HL-60 (cell line): ENCODE data around the gene ABHD2.

Experiments
- GABPA ChIP-seq: IDR thresholded peaks from 2 replicates; pipeline ENCODE4 v1.6.1; 2012; ENCODE audit warnings: low read depth
- POLR2AphosphoS5 ChIP-seq: IDR thresholded peaks from 2 replicates; pipeline ENCODE4 v1.6.1; 2012; ENCODE audit warnings: low read depth
- SPI1 ChIP-seq: IDR thresholded peaks from 2 replicates; pipeline ENCODE4 v1.6.1; 2012; ENCODE audit warnings: low read depth, mild to moderate bottlenecking, borderline replicate concordance
- TF ChIP-seq, protein P1 (sequence below): IDR thresholded peaks from one replicate; pipeline ENCODE4 v1.5.1; 2011; ENCODE audit warnings: low read length, control low read depth, inconsistent platforms; ENCODE audit not compliant: insufficient read depth
- TF ChIP-seq, protein P2 (sequence below): IDR thresholded peaks from 2 replicates; pipeline ENCODE4 v1.6.1; 2012; ENCODE audit warnings: low read depth; ENCODE audit not compliant: insufficient replicate concordance

DNA sequence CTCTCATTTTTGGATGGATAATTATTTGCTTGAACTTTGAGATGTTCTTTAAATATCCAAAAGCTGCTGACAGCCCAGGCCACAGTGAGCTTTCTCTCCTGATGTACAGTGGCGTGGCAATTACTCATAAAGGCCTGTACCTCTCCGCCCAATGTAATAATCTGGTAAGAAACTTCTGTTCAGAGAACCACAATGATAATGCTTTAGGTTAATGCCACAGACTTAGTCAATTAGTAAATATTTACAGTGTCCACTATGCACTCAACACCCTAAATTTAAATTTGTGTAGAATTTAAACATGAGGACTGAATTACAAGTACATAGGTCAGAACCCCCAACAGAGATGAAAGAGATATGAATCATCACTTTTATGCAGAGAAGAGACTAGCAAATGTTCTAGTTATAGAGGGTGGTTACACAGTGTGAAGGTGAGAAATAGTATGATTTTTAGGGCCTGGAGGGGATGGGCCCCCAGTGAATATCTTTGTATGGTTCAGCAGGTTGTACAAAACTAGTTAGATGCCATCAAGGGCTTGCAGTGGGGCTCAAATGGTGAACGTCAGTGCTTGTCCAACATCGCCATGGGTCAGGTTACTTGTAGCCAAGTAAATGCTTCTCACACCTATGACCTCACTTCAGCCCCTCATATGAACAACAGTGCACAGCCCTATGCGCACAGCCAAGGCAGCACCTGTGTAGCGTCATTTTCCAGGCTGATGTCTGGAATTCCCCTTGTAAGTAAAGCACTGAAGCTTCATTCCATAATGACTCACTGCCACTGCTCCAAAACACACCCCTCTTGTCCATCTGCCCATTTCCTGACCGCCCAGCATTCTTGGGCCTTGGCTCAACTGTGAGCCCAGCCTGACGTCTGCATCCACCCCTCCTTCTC lies 13.3 kb downstream of the ABHD2 start:
- TF ChIP-seq, protein P1, sequence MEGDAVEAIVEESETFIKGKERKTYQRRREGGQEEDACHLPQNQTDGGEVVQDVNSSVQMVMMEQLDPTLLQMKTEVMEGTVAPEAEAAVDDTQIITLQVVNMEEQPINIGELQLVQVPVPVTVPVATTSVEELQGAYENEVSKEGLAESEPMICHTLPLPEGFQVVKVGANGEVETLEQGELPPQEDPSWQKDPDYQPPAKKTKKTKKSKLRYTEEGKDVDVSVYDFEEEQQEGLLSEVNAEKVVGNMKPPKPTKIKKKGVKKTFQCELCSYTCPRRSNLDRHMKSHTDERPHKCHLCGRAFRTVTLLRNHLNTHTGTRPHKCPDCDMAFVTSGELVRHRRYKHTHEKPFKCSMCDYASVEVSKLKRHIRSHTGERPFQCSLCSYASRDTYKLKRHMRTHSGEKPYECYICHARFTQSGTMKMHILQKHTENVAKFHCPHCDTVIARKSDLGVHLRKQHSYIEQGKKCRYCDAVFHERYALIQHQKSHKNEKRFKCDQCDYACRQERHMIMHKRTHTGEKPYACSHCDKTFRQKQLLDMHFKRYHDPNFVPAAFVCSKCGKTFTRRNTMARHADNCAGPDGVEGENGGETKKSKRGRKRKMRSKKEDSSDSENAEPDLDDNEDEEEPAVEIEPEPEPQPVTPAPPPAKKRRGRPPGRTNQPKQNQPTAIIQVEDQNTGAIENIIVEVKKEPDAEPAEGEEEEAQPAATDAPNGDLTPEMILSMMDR: no peak
- TF ChIP-seq POLR2AphosphoS5 (no peak), SPI1 (no peak), GABPA (no peak)
- TF ChIP-seq, protein P2, sequence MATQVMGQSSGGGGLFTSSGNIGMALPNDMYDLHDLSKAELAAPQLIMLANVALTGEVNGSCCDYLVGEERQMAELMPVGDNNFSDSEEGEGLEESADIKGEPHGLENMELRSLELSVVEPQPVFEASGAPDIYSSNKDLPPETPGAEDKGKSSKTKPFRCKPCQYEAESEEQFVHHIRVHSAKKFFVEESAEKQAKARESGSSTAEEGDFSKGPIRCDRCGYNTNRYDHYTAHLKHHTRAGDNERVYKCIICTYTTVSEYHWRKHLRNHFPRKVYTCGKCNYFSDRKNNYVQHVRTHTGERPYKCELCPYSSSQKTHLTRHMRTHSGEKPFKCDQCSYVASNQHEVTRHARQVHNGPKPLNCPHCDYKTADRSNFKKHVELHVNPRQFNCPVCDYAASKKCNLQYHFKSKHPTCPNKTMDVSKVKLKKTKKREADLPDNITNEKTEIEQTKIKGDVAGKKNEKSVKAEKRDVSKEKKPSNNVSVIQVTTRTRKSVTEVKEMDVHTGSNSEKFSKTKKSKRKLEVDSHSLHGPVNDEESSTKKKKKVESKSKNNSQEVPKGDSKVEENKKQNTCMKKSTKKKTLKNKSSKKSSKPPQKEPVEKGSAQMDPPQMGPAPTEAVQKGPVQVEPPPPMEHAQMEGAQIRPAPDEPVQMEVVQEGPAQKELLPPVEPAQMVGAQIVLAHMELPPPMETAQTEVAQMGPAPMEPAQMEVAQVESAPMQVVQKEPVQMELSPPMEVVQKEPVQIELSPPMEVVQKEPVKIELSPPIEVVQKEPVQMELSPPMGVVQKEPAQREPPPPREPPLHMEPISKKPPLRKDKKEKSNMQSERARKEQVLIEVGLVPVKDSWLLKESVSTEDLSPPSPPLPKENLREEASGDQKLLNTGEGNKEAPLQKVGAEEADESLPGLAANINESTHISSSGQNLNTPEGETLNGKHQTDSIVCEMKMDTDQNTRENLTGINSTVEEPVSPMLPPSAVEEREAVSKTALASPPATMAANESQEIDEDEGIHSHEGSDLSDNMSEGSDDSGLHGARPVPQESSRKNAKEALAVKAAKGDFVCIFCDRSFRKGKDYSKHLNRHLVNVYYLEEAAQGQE: no peak
